DMS53 (cell line): ENCODE results near the gene ZNF426.
"Not testable (repeated sequence)": the region's sequence is repeated elsewhere in the genome, so short reads cannot be mapped to it uniquely, and the experiment has no call there.

ENCODE experiments used
- DNase-seq: peaks from one replicate; lab custom pipeline; 2025; lab: John Stamatoyannopoulos, UW

Gene ZNF426

GRCh38 chr19:9538183-9539058 lies at the start of gene ZNF426:
TSS of gene ZNF426 (minus strand) at chr19:9538645. CDS start at chr19:9536232, 2,413 bp downstream.
- DNase-seq, result peak; percentile 88

- DNase-seq, result peak; percentile 82
These were observed 48.3 kb upstream of the ZNF426 start for GRCh38 chr19:9586764-9587163.

- peak; percentile 88 for DNase-seq
These were observed 45.8 kb upstream of the ZNF426 start, which contains the start of gene ZNF121 for GRCh38 chr19:9584073-9584833. TSS of gene ZNF121 (minus strand) at chr19:9584504. CDS start at chr19:9568097, 16,407 bp downstream.

GRCh38 chr19:9582081-9582725 lies 43.8 kb upstream of the ZNF426 start:
- DNase-seq, result not testable (repeated sequence)

- no peak for DNase-seq
These were observed 42.3 kb upstream of the ZNF426 start for GRCh38 chr19:9580728-9581127.

GRCh38 chr19:9570255-9570654 lies 31.8 kb upstream of the ZNF426 start:
- DNase-seq, result no peak

- DNase-seq, result peak; percentile 8
These were observed 28.3 kb upstream of the ZNF426 start for GRCh38 chr19:9566729-9567128.

- DNase-seq, result peak; percentile 46
These were observed 27.7 kb upstream of the ZNF426 start for GRCh38 chr19:9565900-9566705.

GRCh38 chr19:9552536-9553274 lies 14.3 kb upstream of the ZNF426 start:
- DNase-seq, result no peak

- DNase-seq, result no peak
These were observed 9.4 kb upstream of the ZNF426 start for GRCh38 chr19:9547870-9548269.

- DNase-seq, result not testable (repeated sequence)
These were observed 2.8 kb upstream of the ZNF426 start for GRCh38 chr19:9541281-9541680.

- not testable (repeated sequence) for DNase-seq
These were observed 1.5 kb upstream of the ZNF426 start for GRCh38 chr19:9539921-9540320.

- not testable (repeated sequence) for DNase-seq
These were observed 756 bp upstream of the ZNF426 start for GRCh38 chr19:9539201-9539600.

- DNase-seq, result no peak
These were observed 2.5 kb downstream of the ZNF426 start for GRCh38 chr19:9535934-9536333.

- peak; percentile 22 for DNase-seq
These were observed 6.5 kb downstream of the ZNF426 start for GRCh38 chr19:9531933-9532332.

- peak; percentile 30 for DNase-seq
These were observed 9.6 kb downstream of the ZNF426 start for GRCh38 chr19:9528757-9529336.

GRCh38 chr19:9523885-9524474 lies 14.5 kb downstream of the ZNF426 start:
- DNase-seq, result no peak

GRCh38 chr19:9507285-9507684 lies 31.2 kb downstream of the ZNF426 start:
- DNase-seq, result no peak

GRCh38 chr19:9500796-9501195 lies 37.6 kb downstream of the ZNF426 start:
- no peak for DNase-seq
